Pulmonary artery endothelial cell (primary cell): ENCODE measurements around the gene ADA. TPM values are rescaled to one million over a fixed set of nuclear protein-coding genes. Genes with fewer than 3 reads are reported as not detected.
A peak's percentile ranks its signal among the peaks of the same experiment; 100 is the strongest.
"Not testable (repeated sequence)": the region's sequence is repeated elsewhere in the genome, so short reads cannot be mapped to it uniquely, and the experiment has no call there.

ENCODE experiments used
- DNase-seq: peaks from one replicate; pipeline ENCODE4 v3.0.0-alpha.2; 2011; ENCODE audit warnings: low read depth, low spot score
- total RNA-seq: library from RNA; depleted of rRNA; stranded (reverse); fragments of >200 nt; gene quantifications from 2 replicates; pipeline ENCODE4 v1.2.3, GENCODE V29; 2014

The ADA gene
- 16.7 and 22.4 TPM in 2 replicates for total RNA-seq

- no peak for DNase-seq
These were observed at the start of gene ADA for GRCh38 chr20:44651684-44652423. ADA (minus strand) TSS chr20:44651699; CDS start chr20:44651607, 92 bp downstream.

- DNase-seq: no peak
These were observed 48.8 kb upstream of the ADA start for GRCh38 chr20:44700306-44700705.

- DNase-seq: no peak
These were observed 46.9 kb upstream of the ADA start for GRCh38 chr20:44698351-44698750.

GRCh38 chr20:44697041-44697440, 45.5 kb upstream of the ADA start:
- DNase-seq: not testable (repeated sequence)

GRCh38 chr20:44696315-44696714, 44.8 kb upstream of the ADA start:
- DNase-seq: no peak

GRCh38 chr20:44695674-44696300, 44.3 kb upstream of the ADA start:
- peak; percentile 30 for DNase-seq

- DNase-seq: no peak
These were observed 43.8 kb upstream of the ADA start for GRCh38 chr20:44695295-44695673.

GRCh38 chr20:44694159-44694558, 42.7 kb upstream of the ADA start:
- no peak for DNase-seq

- DNase-seq: no peak
These were observed 42.1 kb upstream of the ADA start for GRCh38 chr20:44693627-44694026.

GRCh38 chr20:44692932-44693480, 41.5 kb upstream of the ADA start:
- peak; percentile 94 for DNase-seq

GRCh38 chr20:44691424-44692423, 40.2 kb upstream of the ADA start:
- DNase-seq: no peak

- no peak for DNase-seq
These were observed 39.4 kb upstream of the ADA start for GRCh38 chr20:44690781-44691423.

GRCh38 chr20:44689809-44690208, 38.3 kb upstream of the ADA start:
- DNase-seq: no peak

- peak; percentile 40 for DNase-seq
These were observed 36.6 kb upstream of the ADA start for GRCh38 chr20:44688053-44688625.

- DNase-seq: no peak
These were observed 35.4 kb upstream of the ADA start for GRCh38 chr20:44686934-44687333.

GRCh38 chr20:44684047-44684967, 32.8 kb upstream of the ADA start:
- no peak for DNase-seq

GRCh38 chr20:44683263-44684046, 32.0 kb upstream of the ADA start:
- DNase-seq: no peak

- no peak for DNase-seq
These were observed 30.5 kb upstream of the ADA start for GRCh38 chr20:44681796-44682566.
